Kidney epithelial cell (primary cell): ENCODE measurements around the gene RASGEF1B. TPM values are rescaled to one million over a fixed set of nuclear protein-coding genes. Genes with fewer than 3 reads are reported as not detected.

Experiments used
- DNase-seq: peaks from one replicate; pipeline ENCODE4 v3.0.0-alpha.2; 2010; ENCODE audit warnings: low read depth
- H3K27me3 ChIP-seq: 2 replicates; pipeline ENCODE4 v1.6.0; 2011; ENCODE audit warnings: low read length; ENCODE audit not compliant: control insufficient read depth, insufficient read depth
- H3K36me3 ChIP-seq: 2 replicates; pipeline ENCODE4 v1.5.1; 2011; ENCODE audit warnings: low read length; ENCODE audit not compliant: control insufficient read depth, insufficient read depth
- H3K4me3 ChIP-seq: 2 replicates; pipeline ENCODE4 v1.5.1; 2011; ENCODE audit warnings: low read depth, mild to moderate bottlenecking, control low read depth, low read length
- total RNA-seq: library from RNA; depleted of rRNA; stranded (reverse); fragments of >200 nt; gene quantifications from 2 replicates; pipeline ENCODE4 v1.2.3, GENCODE V29; 2015
- TF ChIP-seq, protein P1 (sequence below): IDR thresholded peaks from 2 replicates; pipeline ENCODE4 v1.5.1; 2011; ENCODE audit warnings: mild to moderate bottlenecking, moderate library complexity, low read length, control low read depth, inconsistent platforms; ENCODE audit not compliant: insufficient read depth, poor library complexity, severe bottlenecking

RASGEF1B gene
- total RNA-seq, 1 donor from 2014 or later, result 14.0 TPM

DNA sequence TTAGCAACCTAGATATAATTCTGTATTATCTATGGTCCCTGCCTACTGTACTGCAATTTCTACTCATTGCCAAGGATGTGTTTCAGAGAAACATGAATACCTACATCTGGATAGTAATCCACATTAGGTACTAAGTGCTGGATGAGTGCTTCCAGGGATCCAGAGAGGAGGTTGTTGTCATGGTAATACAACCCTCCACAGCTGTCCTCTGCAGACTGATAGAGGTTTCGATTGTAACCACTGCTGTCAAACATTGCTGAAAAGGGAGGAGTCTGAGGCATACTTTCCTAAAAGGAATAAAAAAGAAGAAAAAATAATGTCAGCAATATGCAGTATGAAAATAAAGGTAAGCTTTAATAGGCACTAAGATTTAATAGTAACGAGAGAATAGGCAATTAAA is 12.5 kb downstream of the RASGEF1B start:
- Histone ChIP-seq H3K27me3 (no peaks in the 10 kb centered on the region), H3K4me3 (no peak overlapping the region), H3K36me3 (no peaks in the 10 kb centered on the region)
- TF ChIP-seq, protein P1, sequence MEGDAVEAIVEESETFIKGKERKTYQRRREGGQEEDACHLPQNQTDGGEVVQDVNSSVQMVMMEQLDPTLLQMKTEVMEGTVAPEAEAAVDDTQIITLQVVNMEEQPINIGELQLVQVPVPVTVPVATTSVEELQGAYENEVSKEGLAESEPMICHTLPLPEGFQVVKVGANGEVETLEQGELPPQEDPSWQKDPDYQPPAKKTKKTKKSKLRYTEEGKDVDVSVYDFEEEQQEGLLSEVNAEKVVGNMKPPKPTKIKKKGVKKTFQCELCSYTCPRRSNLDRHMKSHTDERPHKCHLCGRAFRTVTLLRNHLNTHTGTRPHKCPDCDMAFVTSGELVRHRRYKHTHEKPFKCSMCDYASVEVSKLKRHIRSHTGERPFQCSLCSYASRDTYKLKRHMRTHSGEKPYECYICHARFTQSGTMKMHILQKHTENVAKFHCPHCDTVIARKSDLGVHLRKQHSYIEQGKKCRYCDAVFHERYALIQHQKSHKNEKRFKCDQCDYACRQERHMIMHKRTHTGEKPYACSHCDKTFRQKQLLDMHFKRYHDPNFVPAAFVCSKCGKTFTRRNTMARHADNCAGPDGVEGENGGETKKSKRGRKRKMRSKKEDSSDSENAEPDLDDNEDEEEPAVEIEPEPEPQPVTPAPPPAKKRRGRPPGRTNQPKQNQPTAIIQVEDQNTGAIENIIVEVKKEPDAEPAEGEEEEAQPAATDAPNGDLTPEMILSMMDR, result no peak
- DNase-seq, result no peak

DNA sequence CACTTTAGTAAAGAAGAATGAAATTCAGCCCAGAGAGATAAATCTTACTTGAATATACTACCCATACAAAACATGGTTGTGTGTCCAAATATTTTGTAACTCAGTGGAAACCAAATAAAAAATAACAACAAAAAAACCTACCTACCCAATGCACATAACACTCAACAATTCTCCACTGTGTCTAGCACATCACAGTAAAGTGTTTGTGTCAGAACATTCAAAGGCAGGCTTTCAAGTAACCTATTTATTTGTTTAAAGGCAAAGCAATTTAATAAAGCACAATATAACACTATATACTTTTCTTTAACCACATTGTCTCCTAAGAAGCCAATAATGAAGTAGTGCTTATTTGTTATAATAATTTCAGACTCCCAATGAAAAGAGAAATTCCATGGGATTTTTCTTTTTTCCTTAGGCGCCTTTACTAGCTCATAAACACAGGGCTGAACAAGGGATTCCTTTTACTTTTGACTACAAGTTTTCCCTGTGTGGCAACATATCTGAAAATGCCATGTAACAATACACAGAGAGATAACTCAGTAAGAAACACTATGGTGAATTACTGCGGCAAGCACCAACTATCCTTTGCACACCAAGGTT is 13.7 kb downstream of the RASGEF1B start:
- Histone ChIP-seq H3K36me3 (no peaks in the 10 kb centered on the region), H3K27me3 (no peaks in the 10 kb centered on the region), H3K4me3 (no peak overlapping the region)
- no peak for DNase-seq
- TF ChIP-seq, protein P1, result no peak

DNA sequence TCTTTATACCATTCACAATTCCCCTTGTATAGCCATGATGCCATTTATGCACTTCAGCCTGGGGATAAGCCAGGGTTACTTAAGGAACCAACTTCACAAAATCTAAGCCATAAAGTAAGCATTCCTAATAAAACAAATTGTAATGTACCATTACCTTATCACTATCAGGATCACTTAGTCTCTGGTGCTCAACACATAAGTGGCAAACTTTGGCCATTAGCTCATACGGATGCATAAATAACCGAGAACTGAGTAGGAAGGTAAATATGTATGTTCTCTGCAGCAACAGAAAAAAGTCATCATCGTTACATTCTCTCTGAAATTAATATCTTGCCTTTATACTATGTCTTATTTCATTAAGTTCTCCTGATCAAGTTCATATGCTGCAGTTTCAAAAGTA is 14.4 kb downstream of the RASGEF1B start:
- DNase-seq, result no peak
- TF ChIP-seq, protein P1, result no peak
- no peaks in the 10 kb centered on the region for H3K36me3 ChIP-seq
- no peak overlapping the region for H3K4me3 ChIP-seq
- H3K27me3 ChIP-seq, result no peaks in the 10 kb centered on the region

DNA sequence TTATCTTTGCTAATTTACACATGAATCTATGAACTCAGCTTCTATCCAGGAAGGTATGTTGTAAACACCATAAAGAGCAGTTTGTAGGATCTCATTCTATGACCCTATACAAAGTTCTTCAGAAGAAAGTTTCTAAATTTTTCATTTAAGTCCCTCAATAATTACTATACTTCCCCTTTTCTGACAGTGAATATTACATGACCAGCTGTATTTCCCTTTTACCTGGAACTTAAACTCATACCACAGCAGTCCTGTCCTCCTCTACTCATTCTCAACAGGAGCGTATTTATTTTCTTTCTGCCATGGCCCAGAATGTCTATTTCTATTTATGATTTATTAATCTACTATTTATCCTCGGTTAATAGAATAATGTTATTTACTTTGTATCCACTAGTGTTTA is 15.8 kb downstream of the RASGEF1B start:
- TF ChIP-seq, protein P1, result no peak
- H3K27me3 ChIP-seq, result no peaks in the 10 kb centered on the region
- no peak overlapping the region for H3K4me3 ChIP-seq
- no peak for DNase-seq
- H3K36me3 ChIP-seq, result no peaks in the 10 kb centered on the region

DNA sequence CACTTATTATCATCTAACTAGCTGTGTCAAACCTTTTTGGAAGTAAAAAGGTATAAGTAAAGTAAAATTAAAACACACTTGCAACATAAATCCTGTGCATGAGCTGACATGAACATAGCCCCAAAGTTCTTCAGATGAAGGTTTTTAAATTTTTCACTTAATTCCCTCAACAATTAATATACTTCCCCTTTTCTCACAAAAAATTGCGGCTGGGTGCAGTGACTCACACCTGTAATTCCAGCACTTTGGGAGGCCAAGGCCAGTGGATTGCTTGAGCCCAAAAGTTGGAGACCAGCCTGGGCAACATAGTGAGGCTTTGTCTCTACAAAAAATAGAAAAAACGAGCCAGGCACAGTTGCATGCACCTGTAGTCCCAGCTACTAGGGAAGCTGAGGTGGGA is 16.8 kb downstream of the RASGEF1B start:
- DNase-seq, result no peak
- TF ChIP-seq, protein P1, result no peak
- no peak overlapping the region for H3K4me3 ChIP-seq
- H3K36me3 ChIP-seq, result no peaks in the 10 kb centered on the region
- no peaks in the 10 kb centered on the region for H3K27me3 ChIP-seq

DNA sequence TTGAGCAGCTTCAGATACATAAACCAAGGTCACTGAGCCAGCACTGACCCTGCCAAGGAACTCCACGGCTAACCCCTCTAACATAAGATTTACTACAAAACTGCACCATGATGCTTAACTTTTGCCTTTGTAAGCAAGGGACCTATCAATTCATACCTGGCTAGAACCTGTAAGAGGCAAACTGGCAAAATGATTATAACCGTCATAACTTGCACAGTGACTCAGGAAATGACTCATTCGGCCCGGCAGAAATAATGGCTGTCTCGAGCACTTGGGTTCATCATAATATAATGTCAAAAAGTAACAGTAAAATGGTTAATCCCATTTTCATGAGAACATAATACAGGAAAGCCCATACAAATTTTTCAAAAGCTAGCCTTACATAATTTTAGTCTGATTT is 17.2 kb downstream of the RASGEF1B start:
- Histone ChIP-seq H3K27me3 (no peaks in the 10 kb centered on the region), H3K36me3 (no peaks in the 10 kb centered on the region), H3K4me3 (no peak overlapping the region)
- TF ChIP-seq, protein P1, result no peak
- DNase-seq, result no peak
